Measurements from ENCODE around the gene BMPR1B. TPM values are rescaled to one million over a fixed set of nuclear protein-coding genes. Genes with fewer than 3 reads are reported as not detected.
"Not testable (repeated sequence)": the region's sequence is repeated elsewhere in the genome, so short reads cannot be mapped to it uniquely, and the experiment has no call there.

BMPR1B gene
- total RNA-seq, 2 experiments from 2014 or later, result not detected

GRCh38 chr4:95167805-95168204, 410.1 kb downstream of the BMPR1B start:
- Mint-ChIP-seq H3K36me3 (no peaks in the 10 kb centered on the region), H3K27ac (no peak overlapping the region), H3K4me3 (no peak overlapping the region), H3K9me3 (no peaks in the 10 kb centered on the region), H3K27me3 (no peaks in the 10 kb centered on the region), H3K4me1 (peaks cover 7% of the 10 kb centered on the region)
- DNase-seq, result no peak

- Mint-ChIP-seq H3K4me1 (peaks cover 7% of the 10 kb centered on the region), H3K4me3 (no peak overlapping the region), H3K27ac (no peak overlapping the region), H3K9me3 (no peaks in the 10 kb centered on the region), H3K36me3 (no peaks in the 10 kb centered on the region), H3K27me3 (no peaks in the 10 kb centered on the region)
- no peak for DNase-seq
Measured at GRCh38 chr4:95170176-95170575, 412.4 kb downstream of the BMPR1B start.

- H3K9me3 Mint-ChIP-seq, H3K4me1 Mint-ChIP-seq: not testable (repeated sequence)
Measured at GRCh38 chr4:95171377-95171776, 413.6 kb downstream of the BMPR1B start.

GRCh38 chr4:95178938-95179337, 421.2 kb downstream of the BMPR1B start:
- H3K4me1 Mint-ChIP-seq, result peaks cover 2% of the 10 kb centered on the region
- no peak overlapping the region for H3K27ac Mint-ChIP-seq
- H3K27me3 Mint-ChIP-seq, result no peaks in the 10 kb centered on the region
- no peak overlapping the region for H3K4me3 Mint-ChIP-seq
- H3K9me3 Mint-ChIP-seq, result no peaks in the 10 kb centered on the region
- no peaks in the 10 kb centered on the region for H3K36me3 Mint-ChIP-seq
- DNase-seq, result no peak

More at GRCh38 chr4:95171377-95171776, 413.6 kb downstream of the BMPR1B start:
- not testable (repeated sequence) for H3K36me3 Mint-ChIP-seq, DNase-seq, H3K27me3 Mint-ChIP-seq, H3K4me3 Mint-ChIP-seq, H3K27ac Mint-ChIP-seq

- Mint-ChIP-seq H3K9me3 (no peaks in the 10 kb centered on the region), H3K4me3 (no peak overlapping the region), H3K27me3 (no peaks in the 10 kb centered on the region), H3K27ac (no peak overlapping the region), H3K36me3 (no peaks in the 10 kb centered on the region), H3K4me1 (peaks cover 2% of the 10 kb centered on the region)
- no peak for DNase-seq
Measured at GRCh38 chr4:95180531-95181242, 422.9 kb downstream of the BMPR1B start.

GRCh38 chr4:95181243-95181995, 423.7 kb downstream of the BMPR1B start:
- H3K27me3 Mint-ChIP-seq, result no peaks in the 10 kb centered on the region
- H3K27ac Mint-ChIP-seq, result no peak overlapping the region
- no peak overlapping the region for H3K4me3 Mint-ChIP-seq
- H3K36me3 Mint-ChIP-seq, result no peaks in the 10 kb centered on the region
- DNase-seq, result peak; percentile 8
- H3K9me3 Mint-ChIP-seq, result no peaks in the 10 kb centered on the region
- peaks cover 2% of the 10 kb centered on the region for H3K4me1 Mint-ChIP-seq

GRCh38 chr4:95181996-95182306, 424.2 kb downstream of the BMPR1B start:
- H3K36me3 Mint-ChIP-seq, result no peaks in the 10 kb centered on the region
- no peaks in the 10 kb centered on the region for H3K27me3 Mint-ChIP-seq
- H3K4me3 Mint-ChIP-seq, result no peak overlapping the region
- no peak for DNase-seq
- H3K9me3 Mint-ChIP-seq, result no peaks in the 10 kb centered on the region
- peaks cover 2% of the 10 kb centered on the region for H3K4me1 Mint-ChIP-seq
- no peak overlapping the region for H3K27ac Mint-ChIP-seq

- no peak overlapping the region for H3K27ac Mint-ChIP-seq
- H3K36me3 Mint-ChIP-seq, result no peaks in the 10 kb centered on the region
- no peaks in the 10 kb centered on the region for H3K9me3 Mint-ChIP-seq
- H3K4me3 Mint-ChIP-seq, result no peak overlapping the region
- no peaks in the 10 kb centered on the region for H3K27me3 Mint-ChIP-seq
- peaks cover 7% of the 10 kb centered on the region for H3K4me1 Mint-ChIP-seq
- DNase-seq, result no peak
Measured at GRCh38 chr4:95183656-95184408, 426.1 kb downstream of the BMPR1B start.

- Mint-ChIP-seq H3K4me1 (peaks cover 15% of the 10 kb centered on the region), H3K9me3 (no peaks in the 10 kb centered on the region), H3K27me3 (no peaks in the 10 kb centered on the region), H3K4me3 (no peak overlapping the region), H3K36me3 (no peaks in the 10 kb centered on the region), H3K27ac (no peak overlapping the region)
- no peak for DNase-seq
Measured at GRCh38 chr4:95186666-95187065, 428.9 kb downstream of the BMPR1B start.

GRCh38 chr4:95188701-95189370, 431.1 kb downstream of the BMPR1B start:
- H3K36me3 Mint-ChIP-seq, result no peaks in the 10 kb centered on the region
- no peak overlapping the region for H3K27ac Mint-ChIP-seq
- no peak overlapping the region for H3K4me3 Mint-ChIP-seq
- H3K27me3 Mint-ChIP-seq, result no peaks in the 10 kb centered on the region
- H3K4me1 Mint-ChIP-seq, result peaks cover 21% of the 10 kb centered on the region
- H3K9me3 Mint-ChIP-seq, result no peaks in the 10 kb centered on the region
- no peak for DNase-seq

GRCh38 chr4:95190751-95191436, 433.1 kb downstream of the BMPR1B start:
- Mint-ChIP-seq H3K27me3 (no peaks in the 10 kb centered on the region), H3K9me3 (no peaks in the 10 kb centered on the region), H3K4me3 (no peak overlapping the region), H3K27ac (no peak overlapping the region), H3K36me3 (no peaks in the 10 kb centered on the region), H3K4me1 (peaks cover 25% of the 10 kb centered on the region)
- DNase-seq, result no peak

GRCh38 chr4:95191537-95191936, 433.8 kb downstream of the BMPR1B start:
- no peak overlapping the region for H3K27ac Mint-ChIP-seq
- no peaks in the 10 kb centered on the region for H3K9me3 Mint-ChIP-seq
- H3K4me3 Mint-ChIP-seq, result no peak overlapping the region
- DNase-seq, result no peak
- H3K27me3 Mint-ChIP-seq, result no peaks in the 10 kb centered on the region
- no peaks in the 10 kb centered on the region for H3K36me3 Mint-ChIP-seq
- H3K4me1 Mint-ChIP-seq, result peaks cover 25% of the 10 kb centered on the region

GRCh38 chr4:95193391-95194224, 435.9 kb downstream of the BMPR1B start:
- Mint-ChIP-seq H3K27me3 (no peaks in the 10 kb centered on the region), H3K4me3 (no peak overlapping the region), H3K27ac (no peak overlapping the region), H3K36me3 (no peaks in the 10 kb centered on the region), H3K9me3 (no peaks in the 10 kb centered on the region), H3K4me1 (peaks cover 22% of the 10 kb centered on the region)
- DNase-seq, result no peak

GRCh38 chr4:95197353-95197752, 439.6 kb downstream of the BMPR1B start:
- DNase-seq, result no peak
- H3K4me1 Mint-ChIP-seq, result peaks cover 12% of the 10 kb centered on the region
- H3K9me3 Mint-ChIP-seq, result no peaks in the 10 kb centered on the region
- H3K27ac Mint-ChIP-seq, result no peak overlapping the region
- H3K36me3 Mint-ChIP-seq, result no peaks in the 10 kb centered on the region
- H3K27me3 Mint-ChIP-seq, result no peaks in the 10 kb centered on the region
- no peak overlapping the region for H3K4me3 Mint-ChIP-seq
